OCI-M2 (cell line): ENCODE data around the gene RHBDD3.
"Not testable (repeated sequence)": the region's sequence is repeated elsewhere in the genome, so short reads cannot be mapped to it uniquely, and the experiment has no call there.

ENCODE experiments used
- DNase-seq: peaks from one replicate; lab custom pipeline; 2025; ENCODE audit not compliant: unreplicated experiment; lab: John Stamatoyannopoulos, UW

Gene RHBDD3

GRCh38 chr22:29251981-29252911 is 15.5 kb downstream of the RHBDD3 start:
- DNase-seq, result no peak

GRCh38 chr22:29251265-29251664 is 16.5 kb downstream of the RHBDD3 start:
- DNase-seq, result no peak

- not testable (repeated sequence) for DNase-seq
These were observed 19.9 kb downstream of the RHBDD3 start for GRCh38 chr22:29247891-29248290.

- DNase-seq, result no peak
These were observed 22.0 kb downstream of the RHBDD3 start for GRCh38 chr22:29245626-29246385.

GRCh38 chr22:29244785-29245625 is 22.8 kb downstream of the RHBDD3 start:
- no peak for DNase-seq

- DNase-seq, result no peak
These were observed 23.8 kb downstream of the RHBDD3 start for GRCh38 chr22:29243874-29244446.

- not testable (repeated sequence) for DNase-seq
These were observed 27.3 kb downstream of the RHBDD3 start for GRCh38 chr22:29240481-29240880.

- DNase-seq, result no peak
These were observed 34.4 kb downstream of the RHBDD3 start for GRCh38 chr22:29233277-29233877.

GRCh38 chr22:29231971-29232959 is 35.5 kb downstream of the RHBDD3 start:
- no peak for DNase-seq

- no peak for DNase-seq
These were observed 36.6 kb downstream of the RHBDD3 start for GRCh38 chr22:29230972-29231875.

GRCh38 chr22:29226351-29226981 is 41.3 kb downstream of the RHBDD3 start:
- no peak for DNase-seq

GRCh38 chr22:29225422-29226090 is 42.2 kb downstream of the RHBDD3 start:
- no peak for DNase-seq

- DNase-seq, result no peak
These were observed 42.8 kb downstream of the RHBDD3 start for GRCh38 chr22:29224859-29225410.

GRCh38 chr22:29224121-29224858 is 43.5 kb downstream of the RHBDD3 start:
- DNase-seq, result no peak

GRCh38 chr22:29219881-29220670 is 47.7 kb downstream of the RHBDD3 start:
- DNase-seq, result no peak
